K562 (cell line): ENCODE data around the gene RHBDD1. TPM values are rescaled to one million over a fixed set of nuclear protein-coding genes. Genes with fewer than 3 reads are reported as not detected.

Experiments
- ATAC-seq: fragments of 200-7000 bp; cut with Tn5 transposase; 3 replicates; pipeline ENCODE4 v1.9.1; 2020; ENCODE audit warnings: moderate library complexity
- BruUV-seq: library from RNA; stranded (reverse); fragments of 400-500 nt; replicated peaks from 2 replicates; lab custom pipeline; 2021; lab: Mats Ljungman, UMichigan
- CTCF ChIA-PET: fragments of 300-600 bp; formaldehyde crosslinking; extraction: SDS; loops from one replicate; lab custom pipeline; 2021; ENCODE audit warnings: low intra/inter-chr PET ratio; lab: Yijun Ruan, JAX
- POLR2A ChIA-PET: fragments of 300-600, 350-650 bp; sonication (Branson Sonifier 250); formaldehyde crosslinking; extraction: SDS; loops from one replicate; lab custom pipeline; 2021; ENCODE audit warnings: antibody characterized with exemption, inconsistent platforms; lab: Yijun Ruan, JAX
- DNase-seq, 4 experiments: peaks; one replicate each; pipeline versions ENCODE4 v3.0.0 to v3.0.0-alpha.2; 2011 to 2018; ENCODE audit warnings: low spot score in 3 of 4, mixed read lengths in 3 of 4; ENCODE audit errors: extremely low read depth in 1 of 4
- FAIRE-seq: peaks from 2 replicates; lab custom pipeline; 2011; peaks lifted over from hg19 to GRCh38; lab: Jason Lieb, UNC
- H2AFZ ChIP-seq: 2 replicates; pipeline ENCODE4 v1.6.0; 2011; ENCODE audit warnings: low read depth, low read length, control low read depth, inconsistent platforms
- H3K27ac ChIP-seq: fragments of 200-600 bp; 3 replicates; pipeline ENCODE4 v1.8.0; 2011; ENCODE audit warnings: low read depth, mild to moderate bottlenecking, control low read depth, inconsistent platforms, low read length, moderate library complexity, mixed read lengths; ENCODE audit errors: extremely low read depth
- H3K27me3 ChIP-seq, 2 experiments: fragments of 300-600 bp in 1 of 2; 2 replicates in 1 of 2; 3 replicates in 1 of 2; pipeline versions ENCODE4 v1.6.0 to v1.8.0; 2011; ENCODE audit warnings: inconsistent platforms in 2 of 2, low read length in 2 of 2, mild to moderate bottlenecking in 1 of 2, mixed read lengths in 1 of 2, moderate library complexity in 1 of 2; ENCODE audit not compliant: control insufficient read depth in 2 of 2, insufficient read depth in 2 of 2
- H3K36me3 ChIP-seq: fragments of 300-600 bp; 3 replicates; pipeline ENCODE4 v1.8.0; 2011; ENCODE audit warnings: mild to moderate bottlenecking, low read length, inconsistent platforms; ENCODE audit not compliant: control insufficient read depth, insufficient read depth
- H3K4me1 ChIP-seq, 2 experiments: fragments of 200-600 bp in 1 of 2; replicated peaks in 1 of 2; 2 replicates in 1 of 2; 3 replicates in 1 of 2; pipeline versions ENCODE4 v1.5.1 to v1.8.0; 2011; ENCODE audit warnings: inconsistent platforms in 2 of 2, low read length in 2 of 2, mild to moderate bottlenecking in 1 of 2, mixed read lengths in 1 of 2, moderate library complexity in 1 of 2; ENCODE audit not compliant: control insufficient read depth in 2 of 2, insufficient read depth in 2 of 2
- H3K4me2 ChIP-seq: 2 replicates; pipeline ENCODE4 v1.6.1; 2011; ENCODE audit warnings: low read length, control low read depth, inconsistent platforms, mixed read lengths; ENCODE audit not compliant: insufficient read depth
- H3K4me3 ChIP-seq: fragments of 200-600 bp; sonication (generic), shearing (Covaris generic); 2 replicates; pipeline ENCODE4 v1.5.1; 2016; ENCODE audit warnings: control low read depth, inconsistent platforms
- H3K79me2 ChIP-seq: fragments of 200-600 bp; 3 replicates; pipeline ENCODE4 v1.8.0; 2011; ENCODE audit warnings: low read length, inconsistent platforms; ENCODE audit not compliant: control insufficient read depth, insufficient read depth
- H3K9ac ChIP-seq, 2 experiments: 2 replicates each; pipeline versions ENCODE4 v1.6.0 to v1.6.1; 2011; ENCODE audit warnings: low read depth in 2 of 2, low read length in 2 of 2, control low read depth in 1 of 2, inconsistent platforms in 1 of 2, mild to moderate bottlenecking in 1 of 2, mixed read lengths in 1 of 2; ENCODE audit not compliant: insufficient read depth in 1 of 2
- H3K9me1 ChIP-seq: one replicate; pipeline ENCODE4 v1.6.0; 2011; ENCODE audit warnings: inconsistent platforms, mild to moderate bottlenecking, low read length, moderate library complexity; ENCODE audit not compliant: control insufficient read depth, insufficient read depth
- H3K9me3 ChIP-seq: replicated peaks from 2 replicates; pipeline ENCODE4 v1.5.1; 2011; ENCODE audit warnings: low read depth, low read length, inconsistent platforms; ENCODE audit not compliant: control insufficient read depth, insufficient read depth
- H4K20me1 ChIP-seq: replicated peaks from 2 replicates; pipeline ENCODE4 v1.6.1; 2011; ENCODE audit warnings: low read length, inconsistent platforms, mixed read lengths; ENCODE audit not compliant: control insufficient read depth, insufficient read depth
- BDP1 ChIP-seq: IDR thresholded peaks from 3 replicates; pipeline ENCODE4 v1.6.1; 2011; ENCODE audit not compliant: insufficient read length, insufficient read depth
- BRD4 ChIP-seq: fragments of 200-600 bp; sonication (generic); IDR thresholded peaks from 2 replicates; pipeline ENCODE4 v1.6.1; 2017; ENCODE audit warnings: inconsistent platforms
- C11orf30 ChIP-seq: fragments of 450-650 bp; IDR thresholded peaks from 2 replicates; pipeline ENCODE4 v1.6.1; 2016; ENCODE audit warnings: low read depth, mild to moderate bottlenecking
- CBX1 ChIP-seq: sonication (generic); IDR thresholded peaks from 2 replicates; pipeline ENCODE4 v1.6.1; 2016; ENCODE audit warnings: antibody characterized with exemption, low read depth, mild to moderate bottlenecking
- CC2D1A ChIP-seq: fragments of 450-650 bp; IDR thresholded peaks from 2 replicates; pipeline ENCODE4 v1.6.1; 2017; ENCODE audit warnings: mild to moderate bottlenecking
- CTBP1 ChIP-seq: fragments of 450-650 bp; IDR thresholded peaks from 2 replicates; pipeline ENCODE4 v1.6.1; 2016; ENCODE audit warnings: borderline replicate concordance
- FOXJ2 ChIP-seq: fragments of 200-800 bp; sonication (Bioruptor generic); IDR thresholded peaks from 2 replicates; pipeline ENCODE4 v1.6.1; 2016; ENCODE audit warnings: missing genetic modification characterization, missing compliant biosample characterization
- HMBOX1 ChIP-seq: sonication (generic); IDR thresholded peaks from 2 replicates; pipeline ENCODE4 v1.6.1; 2016
- JUNB ChIP-seq: fragments of 450-650 bp; formaldehyde crosslinking; conservative IDR thresholded peaks from 2 replicates; pipeline ENCODE4 v1.4.0; 2020; ENCODE audit warnings: mild to moderate bottlenecking
- MAFK ChIP-seq: IDR thresholded peaks from 2 replicates; pipeline ENCODE4 v1.6.1; 2011; ENCODE audit warnings: low read length, improper control_type of control experiment
- MBD2 ChIP-seq: sonication (generic); IDR thresholded peaks from 2 replicates; pipeline ENCODE4 v1.6.1; 2016; ENCODE audit warnings: low read depth, borderline replicate concordance
- PHTF2 ChIP-seq: fragments of 250-450 bp; sonication (Bioruptor Pico); IDR thresholded peaks from 2 replicates; pipeline ENCODE4 v1.5.0; 2021; ENCODE audit warnings: mild to moderate bottlenecking
- SMAD4 ChIP-seq: fragments of 250-450 bp; sonication (Bioruptor Pico); conservative IDR thresholded peaks from 2 replicates; pipeline ENCODE4 v1.8.0; 2021; ENCODE audit warnings: inconsistent platforms, mild to moderate bottlenecking, moderate library complexity
- SMARCA4 ChIP-seq: fragments of 450-650 bp; IDR thresholded peaks from 2 replicates; pipeline ENCODE4 v1.6.1; 2016
- SRSF1 ChIP-seq: fragments of 200-400 bp; formaldehyde crosslinking; IDR thresholded peaks from 2 replicates; pipeline ENCODE4 v1.6.1; 2017; ENCODE audit warnings: mild to moderate bottlenecking, low read depth, low read length, moderate library complexity
- ZNF695 ChIP-seq: fragments of 450-650 bp; formaldehyde crosslinking; IDR thresholded peaks from 2 replicates; pipeline ENCODE4 v1.4.0; 2020; ENCODE audit warnings: mild to moderate bottlenecking, moderate library complexity
- WGBS: fragments of 100-300 bp; shearing (Covaris generic); methylation state at CpG from one replicate; pipeline ENCODE4 v1.1.6; 2016; ENCODE audit warnings: low coverage, mixed read lengths; ENCODE audit not compliant: insufficient coverage; ENCODE audit errors: missing lambda C conversion rate; 5-methylcytosine and 5-hydroxymethylcytosine counted together
- in situ Hi-C: fragments of 300-500 bp; cut with MboI; formaldehyde crosslinking; loops from 4 replicates; pipeline ENCODE4 v1.15.0; 2018; ENCODE audit warnings: inconsistent platforms, mixed read lengths
- intact Hi-C: fragments of 100-400 bp; cut with micrococcal nuclease; formaldehyde crosslinking; loops from 2 replicates; pipeline ENCODE4 v1.14.2; 2022
- polyA plus RNA-seq, 8 experiments: library from polyadenylated mRNA; depleted of rRNA in 4 of 8; stranded (reverse) in 5 of 8; unstranded in 3 of 8; fragments of >200 nt; fragmentation: Nextera tagmentation in 2 of 8; fragmentation: Illumina TruSeq in 1 of 8; extraction: Ambion mirVana in 2 of 8; extraction: Trizol in 1 of 8; gene quantifications; 2 replicates each; pipeline versions ENCODE4 v1.2.1 to v1.2.3, GENCODE V29; 2011 to 2014; ENCODE audit warnings: inconsistent platforms in 1 of 8, missing spikeins in 1 of 8
- total RNA-seq, 7 experiments: library from RNA; depleted of rRNA in 6 of 7; stranded (reverse); fragments of >200 nt in 6 of 7; fragmentation: Illumina TruSeq in 2 of 7; extraction: Trizol in 2 of 7; gene quantifications; 2 replicates each; pipeline versions ENCODE4 v1.2.1 to v1.2.3, GENCODE V29; 2011 to 2021; ENCODE audit warnings: low replicate concordance in 1 of 7

Gene RHBDD1
- total and polyA plus RNA-seq, 9 of the 15 experiments (the other 6 are each of a cell fraction or from before 2014, with no cell fraction given), result 4.8 to 34.8 (median 15.6) TPM

DNA sequence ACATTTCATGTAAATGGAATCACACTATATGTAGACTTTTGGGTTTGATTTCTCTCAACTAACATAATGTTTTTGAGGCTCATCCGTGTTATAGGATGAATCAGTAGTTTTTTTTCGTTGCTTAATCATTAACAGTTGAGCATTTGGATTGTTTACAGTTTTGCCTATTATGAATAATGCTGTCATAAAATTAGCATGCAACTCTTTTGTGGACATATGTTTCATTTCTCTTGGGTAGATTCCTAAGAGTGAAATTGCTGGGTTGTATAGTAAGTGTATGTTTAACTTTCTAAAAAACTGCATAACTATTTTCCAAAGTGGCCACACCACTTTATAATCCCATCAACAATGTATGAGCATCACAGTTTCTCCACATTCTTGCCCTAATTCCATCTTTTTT, 7.7 kb upstream of the RHBDD1 start:
- Histone ChIP-seq H3K4me2 (no peak overlapping the region), H3K36me3 (peaks cover 7% of the 10 kb centered on the region; the same call in 1 of the 3 replicates), H4K20me1 (no peaks in the 10 kb centered on the region), H3K4me1 (no peaks in the 10 kb centered on the region), H2AFZ (no peak overlapping the region), H3K79me2 (peaks cover 7% of the 10 kb centered on the region), H3K4me3 (no peak overlapping the region), H3K9ac (no peak overlapping the region), H3K27me3 (no peaks in the 10 kb centered on the region), H3K9me1 (no peaks in the 10 kb centered on the region), H3K9me3 (no peaks in the 10 kb centered on the region), H3K27ac (no peak overlapping the region)
- FAIRE-seq, result no peak
- ChIA-PET CTCF (no interaction called here), POLR2A (no interaction called here)
- intact Hi-C loops, result no loop called here
- no peak for DNase-seq
- no peak for ATAC-seq
- WGBS, result 24% methylated on average over 2 of the region's 2 CpGs
- in situ Hi-C loops, result no loop called here
- TF ChIP-seq CBX1 (no peak), C11orf30 (no peak), PHTF2 (CRISPR knock-in tag) (no peak), CTBP1 (no peak), BRD4 (no peak), HMBOX1 (no peak), ZNF695 (CRISPR knock-in tag) (no peak), MBD2 (no peak), BDP1 (no peak), SMARCA4 (no peak), SRSF1 (no peak), FOXJ2 (tag) (no peak), JUNB (CRISPR knock-in tag) (no peak), MAFK (no peak), CC2D1A (no peak), SMAD4 (CRISPR knock-in tag) (no peak)
- BruUV-seq, result no TSS peak
